CD4-positive, alpha-beta T cell treated with Interleukin-4 for 1 hour (primary cell): Measurements from ENCODE around the gene PFDN2.
"Not testable (repeated sequence)": the region's sequence is repeated elsewhere in the genome, so short reads cannot be mapped to it uniquely, and the experiment has no call there.

Experiments
- DNase-seq, 2 donors: peaks; one replicate each; pipeline ENCODE4 v3.0.0-alpha.2; 2020 to 2022

PFDN2 gene

DNA sequence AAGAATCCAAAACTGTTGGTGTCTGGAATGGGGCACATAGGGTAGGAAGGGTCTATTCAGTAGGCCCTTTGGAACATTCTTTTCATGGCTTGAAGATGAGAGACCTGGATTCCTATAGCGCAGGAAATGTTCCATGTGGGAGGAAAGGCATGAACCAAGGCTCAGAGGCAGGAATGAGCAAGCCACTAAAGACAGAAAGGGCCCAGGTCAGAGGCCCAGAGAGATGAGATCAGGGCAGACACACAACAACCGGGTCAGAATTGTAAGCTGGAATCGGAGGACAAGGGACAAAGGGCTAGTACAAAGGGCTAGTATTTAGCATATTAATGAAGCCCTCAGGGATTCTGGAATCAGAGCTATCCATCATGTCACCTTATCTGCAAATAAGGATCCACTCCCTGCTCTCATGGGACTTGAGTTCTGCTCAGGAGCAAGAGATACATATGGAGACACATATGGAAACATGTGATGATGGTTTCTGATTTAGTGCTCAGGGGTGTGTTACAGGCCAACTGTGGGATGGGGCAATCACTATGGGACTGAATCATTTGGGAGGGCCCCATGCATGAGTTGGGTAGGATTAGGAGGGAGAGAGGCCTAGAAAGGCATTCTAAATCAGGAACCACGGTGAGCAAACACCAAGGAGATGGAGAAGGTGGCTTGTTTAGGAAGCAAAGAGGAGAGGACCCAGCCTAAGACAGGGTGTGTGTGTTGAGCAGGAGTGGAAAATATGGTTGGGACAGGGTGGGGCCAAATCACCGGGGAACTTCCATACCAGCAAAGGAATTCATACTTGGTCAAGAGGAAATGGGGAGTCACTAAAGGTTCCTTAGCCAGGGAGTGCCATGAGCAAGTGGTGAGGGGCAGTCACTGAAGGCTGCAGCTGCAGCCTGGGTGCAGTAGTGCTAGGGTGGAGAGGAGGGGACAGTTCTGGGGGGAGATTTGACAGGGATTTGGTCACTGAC, 37.1 kb downstream of the PFDN2 start:
- no peak for DNase-seq

DNA sequence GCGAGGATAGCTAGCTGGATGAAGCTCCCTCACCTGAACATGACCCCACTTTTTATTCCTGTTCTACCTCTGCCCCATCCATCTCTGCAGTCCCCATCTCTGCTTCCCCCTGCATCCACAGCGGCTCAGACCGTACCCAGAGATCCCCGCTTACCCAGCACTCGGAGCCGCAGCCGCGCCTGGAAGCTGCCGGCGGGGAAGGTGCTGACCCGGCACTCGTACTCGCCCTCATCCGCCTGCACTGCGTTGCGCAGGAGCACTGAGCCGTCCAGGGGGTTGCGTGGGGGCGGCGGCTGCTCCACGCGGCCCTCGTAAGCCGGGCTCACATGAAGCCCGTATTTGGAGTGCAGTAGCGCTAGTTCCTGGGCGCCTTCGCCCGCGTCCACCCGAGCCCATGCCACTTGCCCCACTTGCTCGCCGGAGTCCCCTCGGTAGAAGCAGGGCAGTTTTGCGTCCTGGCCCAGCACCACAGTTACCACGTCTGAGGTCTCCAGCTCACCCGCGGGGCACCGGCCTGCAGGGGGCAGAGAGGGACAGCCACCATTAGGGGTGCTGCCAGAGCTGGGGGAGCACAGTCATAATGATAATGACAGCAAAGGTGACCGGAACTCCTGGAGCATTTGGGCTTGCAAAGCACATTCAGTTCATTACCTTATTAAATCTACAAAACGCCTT, 38.3 kb downstream of the PFDN2 start:
- no peak for DNase-seq

DNA sequence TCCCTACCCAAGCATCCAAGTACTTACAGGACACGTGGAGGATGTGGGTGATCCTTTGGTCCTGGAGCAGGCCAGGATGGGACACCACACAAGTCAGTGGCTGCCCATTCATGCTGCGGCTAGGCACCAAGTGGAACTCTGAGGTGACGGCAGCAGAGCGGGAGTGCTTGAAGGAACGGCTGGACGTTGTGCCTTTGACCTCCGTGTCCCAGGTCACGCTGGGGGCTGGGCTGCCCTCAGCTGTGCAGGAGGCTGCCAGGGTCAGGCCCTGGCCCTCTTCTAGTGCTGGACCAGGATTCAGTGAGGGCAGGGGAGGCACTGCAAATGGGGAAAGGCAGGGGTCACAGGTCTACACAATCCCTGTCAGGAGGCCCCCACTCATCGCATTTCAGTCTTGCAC, 40.4 kb downstream of the PFDN2 start:
- DNase-seq = no peak

DNA sequence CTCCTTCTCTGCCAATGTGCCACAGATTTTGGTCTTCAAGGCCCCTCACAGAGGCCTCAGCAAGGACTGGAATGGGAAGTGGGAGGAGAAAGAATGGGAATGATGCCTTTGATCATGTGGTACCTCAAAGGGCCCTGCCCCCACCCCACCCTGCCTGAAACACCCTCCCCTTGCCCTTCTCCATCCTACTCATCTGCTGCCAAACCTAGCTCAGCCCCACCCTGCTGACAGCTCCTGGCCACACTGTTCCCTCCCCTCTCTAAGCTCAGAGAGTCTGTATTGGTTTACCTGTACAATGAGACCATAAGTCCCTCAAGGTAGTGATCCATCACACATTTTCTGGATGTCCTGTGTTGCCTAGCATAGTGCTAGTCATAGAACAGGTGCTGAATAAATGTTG, 41.4 kb downstream of the PFDN2 start:
- no peak for DNase-seq

DNA sequence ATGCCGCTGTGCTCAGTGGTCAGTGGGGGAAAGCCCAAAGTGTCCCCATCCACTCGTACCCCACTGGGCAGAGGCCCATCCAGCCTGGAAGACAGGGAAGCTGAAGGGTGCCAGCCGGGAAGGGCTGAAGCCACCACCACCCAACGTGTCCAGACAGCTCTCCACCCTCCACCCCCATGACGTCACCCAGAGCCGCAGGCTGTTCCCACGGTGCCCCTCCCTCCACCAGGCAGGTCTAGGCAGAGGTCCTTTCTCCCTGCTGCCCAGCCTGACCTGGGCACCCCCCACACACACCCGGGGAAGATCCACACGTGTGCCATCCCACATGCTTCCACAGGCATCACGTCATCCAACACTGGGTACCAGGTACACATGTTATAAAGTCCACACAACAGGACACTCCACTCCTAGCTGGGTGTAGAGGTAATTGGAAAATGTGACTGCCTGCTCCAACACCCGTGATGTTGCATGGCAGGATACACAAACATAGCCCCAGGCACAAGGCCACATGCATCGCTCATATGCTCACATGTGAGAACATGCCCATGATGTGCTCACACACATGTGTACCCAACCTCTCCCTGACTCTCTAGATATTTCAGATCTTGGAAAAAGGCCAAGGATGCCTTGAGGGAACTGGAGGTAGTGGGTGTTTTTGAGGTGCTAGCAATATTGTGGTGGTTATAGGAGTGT, 43.0 kb downstream of the PFDN2 start:
- no peak for DNase-seq

DNA sequence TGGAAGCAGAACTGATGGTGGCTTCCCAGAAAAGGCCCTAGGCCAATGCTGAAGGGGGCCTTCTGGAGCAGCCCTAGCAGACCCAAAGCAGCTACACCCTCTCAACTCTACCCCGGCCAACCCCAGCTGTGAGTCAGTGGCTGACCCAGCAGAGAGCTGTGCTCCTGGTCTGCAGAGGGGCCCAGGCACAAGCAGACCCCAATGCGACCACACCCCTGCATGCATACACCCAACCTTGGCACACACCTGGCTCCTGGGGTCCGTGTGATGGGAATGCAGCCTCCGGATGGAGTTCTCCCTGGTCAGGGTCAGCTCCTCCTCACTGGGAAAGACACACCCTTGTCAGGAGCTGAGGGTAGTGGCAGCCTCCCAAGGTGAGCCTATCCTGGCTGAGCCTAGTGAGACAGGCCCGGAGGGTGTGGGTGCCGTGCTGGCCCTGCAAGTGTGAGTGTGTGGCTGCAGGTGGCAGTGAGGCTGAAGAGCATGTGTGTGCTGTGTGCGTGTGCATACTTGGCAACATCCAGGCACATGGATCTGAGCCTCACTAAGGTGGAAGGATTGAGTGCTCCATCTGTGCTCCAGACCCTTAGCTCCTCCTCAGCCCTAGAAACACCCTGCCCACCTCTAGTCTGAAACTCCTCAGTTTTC, 44.2 kb downstream of the PFDN2 start:
- DNase-seq = no peak

DNA sequence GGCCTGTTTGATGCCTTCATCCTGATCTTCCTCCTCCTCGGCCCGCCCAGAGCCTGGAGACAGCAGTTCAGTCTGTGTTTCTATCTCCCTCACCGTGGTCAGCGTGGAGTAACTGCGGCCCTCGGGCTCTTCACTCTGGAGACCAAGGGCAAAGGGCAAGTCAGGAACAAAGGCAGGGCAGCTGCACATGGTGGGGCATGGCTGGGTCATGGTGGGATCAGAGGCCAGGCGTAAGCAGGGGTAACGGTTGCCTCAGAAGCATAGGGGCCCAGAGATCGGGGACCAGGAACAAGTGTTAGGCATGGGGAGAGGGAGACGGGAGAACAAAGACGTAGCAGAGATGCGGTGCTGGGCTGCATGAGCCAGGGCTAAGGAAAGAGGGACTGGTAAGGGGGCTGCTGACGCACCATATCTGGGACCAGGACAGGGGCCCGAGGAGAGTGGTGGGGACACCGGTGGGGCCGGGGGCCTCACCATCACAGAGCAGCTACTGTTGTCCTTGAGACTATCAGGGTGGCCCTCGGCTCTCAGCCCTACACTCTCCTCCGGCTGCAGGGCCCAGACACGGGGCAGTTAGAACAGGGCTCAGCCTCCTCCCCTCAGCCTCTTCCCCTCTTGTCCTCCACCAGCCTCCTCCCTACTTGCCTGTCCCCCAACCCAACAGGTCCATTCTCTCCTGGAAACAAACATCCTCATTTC, 44.9 kb downstream of the PFDN2 start:
- DNase-seq = no peak

DNA sequence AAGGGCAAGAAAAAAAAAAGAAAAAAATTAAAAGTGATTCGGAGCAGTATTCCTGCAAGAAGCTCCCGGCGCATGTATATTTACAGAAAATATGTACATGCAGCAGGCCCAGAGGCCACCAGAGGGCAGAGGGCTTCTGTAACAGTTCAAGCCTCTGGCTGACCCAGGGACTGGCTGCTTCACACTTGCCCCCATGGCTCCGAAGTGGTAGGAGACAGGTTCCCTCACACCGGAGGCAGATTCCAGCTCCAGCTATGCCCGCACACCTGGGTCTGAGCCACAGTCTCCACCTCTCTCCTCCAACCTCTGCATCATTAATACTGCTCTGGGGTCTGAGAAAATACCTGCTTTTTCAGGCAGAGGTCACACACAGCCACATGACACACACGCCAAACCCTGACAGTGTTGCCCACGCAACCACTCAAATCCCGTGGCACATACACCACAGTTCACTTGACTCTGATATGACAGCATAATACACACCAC, 45.9 kb downstream of the PFDN2 start:
- peak; percentile 58 to 73 for DNase-seq

DNA sequence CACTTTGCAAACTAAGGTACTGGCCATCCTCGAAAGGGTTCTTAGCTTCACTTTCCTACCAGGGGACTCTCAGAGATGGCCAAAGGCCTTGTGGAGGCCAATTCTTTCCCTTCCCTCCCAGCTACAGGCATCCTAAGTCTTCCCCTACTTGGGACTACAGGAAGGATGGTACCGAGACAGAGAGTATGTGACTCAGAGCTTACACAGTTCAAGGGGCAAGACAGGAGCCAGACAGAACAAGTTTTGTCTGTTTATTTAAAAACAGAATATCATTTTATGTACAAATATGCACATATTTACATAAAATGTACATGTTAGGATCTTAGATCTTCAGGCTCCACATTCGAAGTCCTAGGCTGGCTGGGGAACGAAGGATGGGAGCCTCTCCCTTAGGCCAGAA, 47.1 kb downstream of the PFDN2 start:
- DNase-seq = no peak

DNA sequence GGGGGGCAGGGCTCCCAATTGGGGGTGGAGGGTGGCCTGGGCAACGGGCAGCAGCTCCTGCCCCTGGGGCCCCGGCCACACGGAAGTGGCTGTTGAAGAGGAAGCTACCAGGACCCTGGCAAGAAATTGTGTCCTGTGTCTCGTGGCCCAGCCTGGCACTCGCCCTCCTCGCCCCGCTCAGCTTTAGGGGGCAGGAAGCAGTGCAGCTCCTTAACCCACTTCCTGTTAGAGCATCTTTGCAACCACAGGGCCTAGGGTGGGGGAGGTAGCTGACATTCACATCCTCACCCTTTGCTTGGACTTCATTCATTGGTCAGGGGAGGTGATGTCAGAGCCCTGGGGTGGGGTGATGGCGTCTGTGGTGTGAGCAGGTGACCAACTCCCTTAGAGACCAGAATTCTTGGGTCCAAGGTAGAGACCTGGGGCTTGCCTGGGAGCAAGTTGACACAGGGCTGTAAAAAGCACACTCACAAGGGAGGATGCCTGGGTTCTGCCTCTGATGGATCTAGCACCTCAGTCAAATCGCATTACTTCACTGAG, 48.0 kb downstream of the PFDN2 start, which contains the start of gene ARHGAP30:
ARHGAP30 (minus strand) TSS at position 161 of the 540 bp plus-strand sequence. CDS start 267 bp downstream, outside the sequence.
- peak; percentile 95 for DNase-seq

DNA sequence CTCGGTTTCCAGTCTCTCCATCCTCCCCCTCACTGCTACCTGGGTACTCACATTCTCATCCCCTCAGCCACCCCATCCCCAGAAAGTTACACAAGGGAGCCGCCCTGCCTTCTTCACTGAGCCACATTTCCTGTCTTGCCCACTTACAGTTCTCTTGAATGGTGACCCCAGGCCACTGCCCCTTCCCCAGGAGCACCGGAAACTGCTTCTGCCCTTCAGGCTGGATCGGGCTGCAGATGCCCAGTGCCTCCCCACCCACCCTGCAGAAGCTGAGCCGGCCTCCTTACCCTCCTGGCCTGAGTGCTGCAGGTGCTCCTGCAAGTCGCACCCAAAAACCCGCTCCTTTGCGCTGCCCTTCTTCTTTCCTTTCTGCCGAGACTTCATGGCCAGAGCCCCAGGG, 48.6 kb downstream of the PFDN2 start:
- no peak for DNase-seq

DNA sequence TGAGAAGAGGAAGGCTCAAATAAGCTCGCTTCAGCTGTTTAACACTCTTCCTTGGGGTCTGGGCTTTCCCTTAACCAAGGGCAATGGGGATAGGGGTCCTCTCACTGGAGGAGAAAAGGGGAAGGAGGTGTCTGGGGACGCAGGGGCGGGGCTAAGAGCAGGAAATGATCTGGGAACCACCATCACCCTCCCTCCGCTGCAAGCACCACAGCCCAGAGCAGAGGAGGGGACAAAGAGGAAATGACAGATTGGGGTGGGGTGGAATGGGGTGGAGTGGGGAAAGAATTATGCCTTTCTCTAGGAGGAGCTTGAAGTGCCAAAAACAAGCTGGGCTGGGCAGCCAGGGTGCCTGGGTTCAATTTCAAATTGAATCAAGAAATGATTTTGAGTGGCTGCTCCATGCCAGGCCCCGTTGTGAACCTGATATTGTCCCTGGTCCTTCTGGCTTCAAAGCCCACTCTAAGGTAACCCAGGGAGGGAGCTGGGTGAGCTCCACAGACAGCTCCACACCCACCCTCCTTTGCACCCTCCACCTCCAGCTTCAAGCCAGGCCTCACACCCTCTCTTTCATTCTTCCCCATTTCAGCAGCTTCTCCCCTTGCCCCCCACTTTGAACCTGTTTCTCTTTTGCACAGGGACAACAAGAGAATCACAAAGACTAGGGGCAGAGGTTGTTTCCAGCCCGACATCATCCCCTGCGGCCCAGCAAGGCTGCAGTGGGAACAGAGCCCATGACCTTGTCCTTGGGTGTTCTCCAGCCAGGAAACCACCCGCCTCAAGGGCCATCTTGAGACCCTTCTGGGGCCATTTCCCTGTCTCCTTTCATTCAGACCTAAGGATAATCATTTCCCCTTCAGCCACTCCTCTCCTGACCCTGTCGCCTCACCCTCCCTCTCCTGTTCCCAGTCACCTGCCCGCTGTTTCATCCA, 49.3 kb downstream of the PFDN2 start:
- DNase-seq = peak; percentile 93 to 94

DNA sequence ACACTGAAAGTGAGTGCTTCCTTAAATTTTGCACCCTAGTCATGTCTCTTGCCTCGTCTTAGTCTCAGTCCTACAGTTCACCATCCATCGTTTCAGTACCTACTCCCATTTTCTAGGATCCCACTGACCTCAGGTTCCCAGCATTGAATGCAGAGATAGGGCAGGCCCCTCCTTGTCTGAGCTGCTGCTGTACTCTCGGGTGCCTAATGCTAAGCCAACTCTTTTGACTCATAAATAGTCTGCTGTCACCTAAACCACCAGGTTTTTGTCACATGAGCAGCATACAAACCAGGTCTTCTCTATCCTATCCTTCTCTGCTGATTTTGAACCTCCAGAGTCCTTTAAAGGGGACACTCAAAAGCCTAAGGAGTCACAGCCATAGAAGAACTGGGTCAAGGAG, 51.1 kb downstream of the PFDN2 start:
- DNase-seq = peak in 1 of 2 donors; percentile 34

DNA sequence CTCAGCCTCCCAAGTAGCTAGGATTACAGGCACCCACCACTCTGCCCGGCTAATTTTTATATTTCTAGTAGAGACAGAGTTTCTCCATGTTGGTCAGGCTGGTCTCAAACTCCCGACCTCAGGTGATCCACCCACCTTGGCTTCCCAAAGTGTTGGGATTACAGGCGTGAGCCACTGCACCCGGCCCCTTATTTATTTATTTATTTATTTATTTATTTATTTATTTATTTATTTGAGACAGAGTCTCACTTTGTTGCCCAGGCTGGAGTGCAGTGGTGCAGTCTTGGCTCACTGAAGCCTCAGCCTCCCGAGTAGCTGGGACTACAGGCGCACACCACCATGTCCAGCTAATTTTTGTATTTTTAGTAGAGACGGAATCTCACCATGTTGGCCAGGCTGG, 52.2 kb downstream of the PFDN2 start:
- DNase-seq = not testable (repeated sequence)

DNA sequence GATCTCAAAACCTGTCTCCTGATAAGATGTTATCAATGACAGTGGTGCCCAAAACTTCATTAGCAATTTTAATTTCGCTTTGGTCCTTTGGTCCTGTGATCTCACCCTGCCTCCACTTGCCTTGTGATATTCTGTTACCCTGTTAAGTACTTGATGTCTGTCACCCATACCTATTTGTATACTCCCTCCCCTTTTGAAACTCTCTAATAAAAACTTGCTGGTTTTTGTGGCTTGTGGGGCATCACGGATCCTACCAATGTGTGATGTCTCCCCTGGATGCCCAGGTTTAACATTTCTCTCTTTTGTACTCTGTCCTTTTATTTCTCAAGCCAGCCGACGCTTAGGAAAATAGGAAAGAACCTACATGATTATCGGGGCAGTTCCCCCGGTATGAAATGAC, 53.9 kb downstream of the PFDN2 start:
- peak in 1 of 2 donors; percentile 31 for DNase-seq

DNA sequence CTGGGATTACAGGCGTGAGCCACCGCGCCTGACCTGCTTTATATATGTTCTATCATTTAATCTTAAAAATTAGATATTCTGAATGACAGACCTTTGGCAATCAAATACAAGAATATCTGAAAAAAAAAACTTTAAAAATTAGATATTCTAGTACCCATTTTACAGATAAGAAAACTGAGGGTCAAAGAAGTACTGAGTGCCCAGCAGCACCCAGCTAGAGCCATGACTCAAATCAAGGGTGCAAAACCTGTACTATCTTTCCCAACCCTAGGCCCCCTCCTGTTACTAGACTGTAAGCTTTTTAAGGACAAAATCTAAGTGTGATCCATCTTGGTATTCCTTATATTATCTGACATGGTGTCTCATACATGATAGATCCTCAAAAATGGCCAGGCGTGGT, 56.4 kb downstream of the PFDN2 start:
- no peak for DNase-seq

DNA sequence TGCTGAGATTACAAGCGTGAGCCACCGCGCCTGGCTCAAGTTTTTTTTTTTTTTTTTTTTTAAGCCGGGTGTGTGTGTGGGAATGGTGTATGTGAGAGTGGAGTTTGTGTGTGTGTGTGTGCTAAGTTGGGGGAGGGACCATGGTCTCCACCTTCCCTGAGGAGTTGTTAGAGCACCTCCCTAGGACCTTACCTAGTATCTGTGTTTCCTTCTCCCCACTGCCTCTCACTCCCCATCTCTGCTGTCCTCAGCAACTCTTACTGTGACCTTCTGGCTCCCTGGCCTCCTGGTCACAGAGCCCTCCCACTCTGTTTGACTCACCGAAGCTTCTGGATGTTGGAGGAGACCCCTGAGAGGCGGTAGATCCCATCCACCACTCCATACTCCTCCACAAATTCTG, 58.5 kb downstream of the PFDN2 start:
- no peak for DNase-seq

DNA sequence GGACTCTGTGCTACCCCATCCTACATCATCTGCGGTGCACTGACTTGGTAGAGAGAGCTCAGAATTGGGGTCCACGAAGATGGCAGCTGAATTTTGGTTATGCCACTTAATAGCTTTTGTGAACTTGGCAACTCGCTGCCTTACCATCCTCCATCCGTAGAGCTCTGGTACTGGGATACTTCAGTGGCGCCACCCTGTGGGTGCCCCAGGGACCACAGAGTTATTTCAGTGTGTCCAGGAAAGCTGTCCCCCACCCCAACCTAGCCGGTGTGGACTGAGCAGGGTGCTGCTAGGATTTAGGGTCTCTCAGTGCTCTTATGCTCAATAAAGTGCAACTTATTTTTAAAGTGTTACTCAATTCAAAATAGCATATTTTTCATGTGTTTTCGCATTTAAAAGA, 63.0 kb downstream of the PFDN2 start:
- no peak for DNase-seq

DNA sequence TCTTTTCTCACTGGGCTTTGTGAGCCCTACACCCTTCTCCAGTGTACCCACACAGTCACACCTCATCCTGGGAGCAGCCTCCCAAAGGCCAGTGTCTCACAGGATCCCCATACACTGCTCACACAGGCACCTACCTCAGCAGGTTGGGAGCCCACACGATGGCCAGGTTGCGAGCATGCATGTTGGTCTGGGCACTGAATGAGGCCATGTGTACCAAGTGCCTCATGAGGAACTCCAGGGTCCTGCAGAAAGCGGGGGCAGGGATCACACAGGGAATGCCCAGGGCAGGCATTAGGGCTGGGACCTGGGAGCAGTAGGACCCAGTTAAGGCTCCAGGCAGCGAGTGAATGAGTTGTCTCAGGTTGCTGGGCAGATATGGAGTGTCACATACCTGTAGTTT, 63.6 kb downstream of the PFDN2 start:
- no peak for DNase-seq

DNA sequence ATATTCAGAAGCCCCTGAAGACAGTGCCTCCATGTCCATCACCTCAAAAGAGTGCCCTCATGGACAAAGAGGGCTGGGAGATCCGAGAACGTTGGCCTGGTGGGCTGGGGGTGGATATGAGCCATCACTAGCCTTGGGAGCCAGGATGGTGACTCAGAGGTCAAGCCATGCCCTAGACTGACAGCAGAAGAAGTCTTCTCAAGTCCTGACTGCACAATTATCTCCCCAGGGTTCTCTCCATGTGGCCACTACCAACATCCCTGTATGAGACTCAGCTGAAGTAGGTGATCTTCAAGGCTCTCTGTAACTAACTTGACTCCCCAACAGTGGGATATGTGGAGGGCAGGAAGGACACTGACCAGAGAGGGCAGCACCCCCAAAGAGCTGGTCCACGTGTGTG, 64.9 kb downstream of the PFDN2 start:
- no peak for DNase-seq

DNA sequence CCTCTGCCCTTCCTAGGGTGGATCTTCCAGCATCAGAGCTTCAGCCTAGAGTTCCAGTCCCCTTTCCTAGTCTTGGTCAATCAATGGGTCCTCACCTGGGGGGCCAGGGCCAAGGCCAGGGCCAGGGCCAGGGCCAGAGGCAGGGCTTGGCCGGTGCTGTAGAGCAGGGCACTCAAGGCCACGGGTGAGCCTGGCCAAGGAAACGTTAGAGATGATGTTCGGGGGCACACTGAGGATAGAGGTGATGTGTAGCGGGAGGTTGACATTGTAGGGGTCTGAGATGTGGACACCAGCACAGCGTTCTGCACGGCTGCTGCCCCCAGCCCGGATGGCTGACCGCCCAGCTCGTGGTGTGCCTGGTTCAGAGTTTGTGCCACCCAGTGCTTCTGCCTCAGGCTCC, 66.6 kb downstream of the PFDN2 start:
- DNase-seq = no peak
